Small intestine (tissue), 7 donors: ENCODE data around the gene IFT122. TPM values are rescaled to one million over a fixed set of nuclear protein-coding genes. Genes with fewer than 3 reads are reported as not detected.
"Not testable (repeated sequence)": the region's sequence is repeated elsewhere in the genome, so short reads cannot be mapped to it uniquely, and the experiment has no call there.

Source experiments
- DNase-seq, 2 donors: peaks; one replicate each; pipeline versions ENCODE4 v3.0.0 to v3.0.0-alpha.2; 2013
- FAIRE-seq: peaks from 2 replicates; lab custom pipeline; 2012; peaks lifted over from hg19 to GRCh38; lab: Jason Lieb, UNC
- H3K27ac ChIP-seq, 3 donors: one replicate each; pipeline ENCODE4 v1.5.1; 2013; ENCODE audit warnings: low read length in 2 of 3, mild to moderate bottlenecking in 2 of 3, control low read depth in 1 of 3, inconsistent platforms in 1 of 3, low read depth in 1 of 3, moderate library complexity in 1 of 3
- H3K27me3 ChIP-seq, 3 donors: one replicate each; pipeline ENCODE4 v1.6.1; 2013; ENCODE audit warnings: low read length in 3 of 3, inconsistent platforms in 1 of 3; ENCODE audit not compliant: control insufficient read depth in 3 of 3, insufficient read depth in 3 of 3
- H3K36me3 ChIP-seq, 3 donors: one replicate each; pipeline ENCODE4 v1.6.1; 2013; ENCODE audit warnings: low read length in 3 of 3, inconsistent platforms in 1 of 3, low read depth in 1 of 3, mild to moderate bottlenecking in 1 of 3, moderate library complexity in 1 of 3; ENCODE audit not compliant: control insufficient read depth in 3 of 3, insufficient read depth in 2 of 3
- H3K4me1 ChIP-seq, 3 donors: one replicate each; pipeline ENCODE4 v1.6.1; 2013; ENCODE audit warnings: low read length in 2 of 3, inconsistent platforms in 1 of 3, low read depth in 1 of 3, mild to moderate bottlenecking in 1 of 3, moderate library complexity in 1 of 3; ENCODE audit not compliant: control insufficient read depth in 3 of 3, insufficient read depth in 2 of 3
- H3K4me3 ChIP-seq, 3 donors: one replicate each; pipeline ENCODE4 v1.5.1; 2013; ENCODE audit warnings: low read length in 3 of 3, control low read depth in 1 of 3, inconsistent platforms in 1 of 3, low read depth in 1 of 3, mild to moderate bottlenecking in 1 of 3, moderate library complexity in 1 of 3
- H3K9me3 ChIP-seq, 2 donors: one replicate each; pipeline ENCODE4 v1.6.1; 2013; ENCODE audit warnings: low read depth in 1 of 2, low read length in 1 of 2; ENCODE audit not compliant: control insufficient read depth in 2 of 2, insufficient read depth in 1 of 2
- WGBS, 3 donors: extraction: QIAGEN DNeasy Blood & Tissue Kit; methylation state at CpG; one replicate each; pipeline ENCODE4 v1.1.7; 2013; 5-methylcytosine and 5-hydroxymethylcytosine counted together
- polyA plus RNA-seq, 4 donors: library from polyadenylated mRNA; stranded (reverse) in 3 of 4; unstranded in 1 of 4; fragments of 200-250 nt in 3 of 4; fragments of 120-200 nt in 1 of 4; gene quantifications; one replicate each; pipeline versions ENCODE4 v1.2.1 to v1.2.3, GENCODE V29; 2013
- donor health status: healthy with polysubstance abuse.
- donor health status: control.
- donor health status: control.
- donor health status: Bipolar disorder and iron deficiency.
- donor health status: healthy.

Gene IFT122
- polyA plus RNA-seq, 4 donors = 5.1 to 31.9 (median 9.1) TPM

GRCh38 chr3:129412542-129413198, 27.4 kb upstream of the IFT122 start:
- no peaks in the 10 kb centered on the region for H3K9me3 ChIP-seq
- H3K4me1 ChIP-seq = peaks cover 4 to 25% (median 4%) of the 10 kb centered on the region in 3 donors
- H3K27ac ChIP-seq = peak overlapping the region; percentile 38 to 75 (median 52)
- DNase-seq (peak in 1 of 2 donors; percentile 28), FAIRE-seq (no peak)
- no peak overlapping the region for H3K4me3 ChIP-seq
- H3K36me3 ChIP-seq = no peaks in the 10 kb centered on the region
- 71 to 72% (median 71%) methylated on average over 6 of the region's 6 CpGs for WGBS, 3 donors
- H3K27me3 ChIP-seq = no peaks in the 10 kb centered on the region

- 40 to 46% (median 42%) methylated on average over 3 of the region's 3 CpGs for WGBS, 3 donors
- not testable (repeated sequence) for FAIRE-seq, H3K36me3 ChIP-seq, H3K4me3 ChIP-seq, H3K9me3 ChIP-seq, H3K27me3 ChIP-seq
- H3K4me1 ChIP-seq = peaks cover 4 to 25% (median 4%) of the 10 kb centered on the region in 3 donors
- H3K27ac ChIP-seq = peak overlapping the region; percentile 30 to 75 (median 68)
- DNase-seq = peak in 1 of 2 donors; percentile 11
Measured at GRCh38 chr3:129413238-129413637, 26.8 kb upstream of the IFT122 start.

- H3K36me3 ChIP-seq = no peaks in the 10 kb centered on the region
- WGBS, 3 donors = 13 to 39% (median 31%) methylated on average over 4 of the region's 4 CpGs
- H3K4me3 ChIP-seq = no peak overlapping the region
- H3K27ac ChIP-seq = peak overlapping the region; percentile 30 to 78 (median 75)
- no peak for FAIRE-seq
- peak; percentile 87 to 95 for DNase-seq
- peaks cover 4 to 25% (median 4%) of the 10 kb centered on the region in 3 donors for H3K4me1 ChIP-seq
- H3K9me3 ChIP-seq = no peaks in the 10 kb centered on the region
- no peaks in the 10 kb centered on the region for H3K27me3 ChIP-seq
Measured at GRCh38 chr3:129413687-129414506, 26.1 kb upstream of the IFT122 start.

DNA sequence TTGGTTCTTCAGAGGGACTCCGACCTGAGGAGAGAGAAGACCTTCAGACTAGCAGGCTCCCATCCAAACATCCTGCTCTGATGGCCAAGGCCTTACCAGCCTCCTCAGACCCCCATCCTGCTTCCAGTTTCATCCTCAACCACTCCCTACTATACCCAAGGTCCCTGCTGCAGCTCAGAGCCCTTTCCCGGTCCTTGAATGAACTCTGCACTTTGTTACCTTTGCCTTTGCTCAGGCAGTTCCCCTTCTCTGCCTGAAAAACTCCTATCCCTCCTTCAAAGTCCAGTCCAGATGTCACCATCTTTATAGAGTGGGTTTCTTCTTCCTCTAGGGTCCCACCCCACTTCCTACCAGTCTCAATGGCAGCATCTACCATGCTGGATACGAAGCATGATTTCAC, 24.6 kb upstream of the IFT122 start:
- Histone ChIP-seq H3K36me3 (no peaks in the 10 kb centered on the region), H3K9me3 (no peaks in the 10 kb centered on the region), H3K27me3 (no peaks in the 10 kb centered on the region), H3K4me1 (peaks cover 4 to 25% (median 4%) of the 10 kb centered on the region in 3 donors), H3K27ac (no peak overlapping the region), H3K4me3 (no peak overlapping the region)
- FAIRE-seq (no peak), DNase-seq (peak in 1 of 2 donors; percentile 46)
- 63 to 79% (median 67%) methylated on average over 3 of the region's 3 CpGs for WGBS, 3 donors

DNA sequence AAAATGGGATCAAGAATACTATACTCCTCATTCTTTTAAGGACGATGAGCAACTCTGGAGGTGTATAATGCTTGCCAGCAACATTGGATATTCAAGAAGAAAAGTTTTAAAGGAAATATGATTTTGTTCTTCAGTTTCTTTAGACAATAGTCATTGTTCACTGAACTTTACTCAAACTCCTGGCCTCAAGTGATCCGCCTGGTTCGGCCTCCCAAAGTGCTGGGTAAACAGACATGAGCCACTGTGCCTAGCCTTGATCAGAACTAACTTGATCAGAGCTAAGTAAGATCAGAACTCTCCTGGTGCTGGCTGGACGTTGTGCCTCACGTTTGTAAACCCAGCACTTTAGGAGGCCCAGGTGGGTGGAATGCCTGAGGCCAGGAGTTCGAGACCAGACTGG, 24.2 kb upstream of the IFT122 start:
- Histone ChIP-seq H3K4me1 (peaks cover 4 to 25% (median 4%) of the 10 kb centered on the region in 3 donors), H3K36me3 (no peaks in the 10 kb centered on the region), H3K27ac (no peak overlapping the region), H3K4me3 (no peak overlapping the region), H3K9me3 (no peaks in the 10 kb centered on the region), H3K27me3 (no peaks in the 10 kb centered on the region)
- FAIRE-seq = no peak
- no peak for DNase-seq
- WGBS, 3 donors = 79 to 85% (median 81%) methylated on average over 6 of the region's 6 CpGs

- H3K27ac ChIP-seq = no peak overlapping the region
- H3K36me3 ChIP-seq = no peaks in the 10 kb centered on the region
- H3K27me3 ChIP-seq = no peaks in the 10 kb centered on the region
- 58 to 76% (median 63%) methylated on average over 4 of the region's 4 CpGs for WGBS, 3 donors
- FAIRE-seq = no peak
- no peak for DNase-seq
- H3K4me1 ChIP-seq = peaks cover 4 to 25% (median 4%) of the 10 kb centered on the region in 3 donors
- no peak overlapping the region for H3K4me3 ChIP-seq
- no peaks in the 10 kb centered on the region for H3K9me3 ChIP-seq
Measured at GRCh38 chr3:129416415-129416814, 23.6 kb upstream of the IFT122 start.

DNA sequence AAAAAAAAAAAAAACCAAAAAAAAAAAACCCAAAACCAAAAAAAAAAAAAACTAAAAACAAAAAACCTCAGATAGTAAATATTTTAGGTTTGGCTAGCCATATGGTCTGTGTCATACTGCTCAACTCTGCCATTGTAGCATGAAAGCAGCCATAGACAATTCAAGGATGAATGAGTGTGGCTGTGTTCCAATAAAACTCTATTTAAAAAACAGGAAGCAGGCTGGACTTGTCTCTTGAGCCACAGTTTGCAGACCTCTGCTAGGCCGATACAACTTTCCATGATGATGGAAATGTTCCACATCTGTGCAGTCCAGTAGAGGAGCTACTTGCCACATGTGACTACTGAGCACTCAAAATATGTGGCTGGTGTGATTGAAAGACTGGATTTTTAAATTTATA, 22.7 kb upstream of the IFT122 start:
- FAIRE-seq (no peak), DNase-seq (no peak)
- Histone ChIP-seq H3K36me3 (no peaks in the 10 kb centered on the region), H3K27ac (peak overlapping the region in 2 of 3 donors; percentile 2 to 69), H3K4me1 (peaks cover 4 to 25% (median 4%) of the 10 kb centered on the region in 3 donors), H3K9me3 (no peaks in the 10 kb centered on the region), H3K27me3 (no peaks in the 10 kb centered on the region), H3K4me3 (no peak overlapping the region)
- WGBS, 3 donors = 49 to 83% (median 68%) methylated on average over 1 of the region's 1 CpG

- 80 to 90% (median 88%) methylated on average over 14 of the region's 14 CpGs for WGBS, 3 donors
- H3K27me3 ChIP-seq = no peaks in the 10 kb centered on the region
- H3K4me1 ChIP-seq = peaks cover 2 to 15% (median 4%) of the 10 kb centered on the region in 3 donors
- H3K27ac ChIP-seq = peak overlapping the region in 1 of 3 donors; percentile 69
- H3K36me3 ChIP-seq = no peaks in the 10 kb centered on the region
- FAIRE-seq (no peak), DNase-seq (no peak)
- no peak overlapping the region for H3K4me3 ChIP-seq
- no peaks in the 10 kb centered on the region for H3K9me3 ChIP-seq
Measured at GRCh38 chr3:129418041-129418973, 21.7 kb upstream of the IFT122 start.
